Peyer's patch (tissue), 4 donors: ENCODE results near the gene RGMA. TPM values are rescaled to one million over a fixed set of nuclear protein-coding genes. Genes with fewer than 3 reads are reported as not detected.

Experiments used
- DNase-seq, 3 donors: peaks; one replicate each; pipeline ENCODE4 v3.0.0-alpha.2; 2017 to 2019
- H3K27ac ChIP-seq, 4 donors: fragments of 200-600 bp; sonication (generic); one replicate each; pipeline ENCODE4 v1.5.1; 2016 to 2019
- H3K27me3 ChIP-seq, 2 donors: fragments of 200-600 bp; sonication (generic); one replicate each; pipeline ENCODE4 v1.5.1; 2019
- H3K36me3 ChIP-seq, 3 donors: fragments of 200-600 bp; sonication (generic); one replicate each; pipeline ENCODE4 v1.5.1; 2016 to 2019
- H3K4me1 ChIP-seq, 4 donors: fragments of 200-600 bp; sonication (generic); one replicate each; pipeline ENCODE4 v1.5.1; 2016 to 2019
- H3K4me3 ChIP-seq, 4 donors: fragments of 200-600 bp; sonication (generic); 1 replicate in 3 of 4; 2 replicates in 1 of 4; pipeline ENCODE4 v1.5.1; 2016 to 2019; ENCODE audit warnings: mild to moderate bottlenecking in 1 of 4
- H3K9me3 ChIP-seq, 4 donors: fragments of 200-600 bp; sonication (generic); one replicate each; pipeline ENCODE4 v1.5.1; 2016 to 2019; ENCODE audit warnings: mild to moderate bottlenecking in 1 of 4
- POLR2A ChIP-seq, 2 donors: fragments of 450-650 bp; IDR thresholded peaks; one replicate each; pipeline ENCODE4 v1.5.1; 2017; ENCODE audit warnings: antibody characterized with exemption in 2 of 2, mild to moderate bottlenecking in 2 of 2, moderate library complexity in 2 of 2
- total RNA-seq, 4 donors: library from RNA; depleted of rRNA; stranded (reverse); fragments of >200 nt; gene quantifications; one replicate each; pipeline ENCODE4 v1.1.0, GENCODE V29; 2016
- TF ChIP-seq, protein P1 (sequence below), 6 experiments: fragments of 450-650 bp in 4 of 6; fragments of 200-600 bp in 2 of 6; sonication (generic) in 1 of 6; IDR thresholded peaks; one replicate each; pipeline ENCODE4 v1.5.1; 2017 to 2019; ENCODE audit warnings: antibody characterized with exemption in 6 of 6, mild to moderate bottlenecking in 3 of 6, moderate library complexity in 1 of 6

The RGMA gene
- total RNA-seq, 4 donors from 2014 or later = 1.8 to 18.8 (median 9.3) TPM

DNA sequence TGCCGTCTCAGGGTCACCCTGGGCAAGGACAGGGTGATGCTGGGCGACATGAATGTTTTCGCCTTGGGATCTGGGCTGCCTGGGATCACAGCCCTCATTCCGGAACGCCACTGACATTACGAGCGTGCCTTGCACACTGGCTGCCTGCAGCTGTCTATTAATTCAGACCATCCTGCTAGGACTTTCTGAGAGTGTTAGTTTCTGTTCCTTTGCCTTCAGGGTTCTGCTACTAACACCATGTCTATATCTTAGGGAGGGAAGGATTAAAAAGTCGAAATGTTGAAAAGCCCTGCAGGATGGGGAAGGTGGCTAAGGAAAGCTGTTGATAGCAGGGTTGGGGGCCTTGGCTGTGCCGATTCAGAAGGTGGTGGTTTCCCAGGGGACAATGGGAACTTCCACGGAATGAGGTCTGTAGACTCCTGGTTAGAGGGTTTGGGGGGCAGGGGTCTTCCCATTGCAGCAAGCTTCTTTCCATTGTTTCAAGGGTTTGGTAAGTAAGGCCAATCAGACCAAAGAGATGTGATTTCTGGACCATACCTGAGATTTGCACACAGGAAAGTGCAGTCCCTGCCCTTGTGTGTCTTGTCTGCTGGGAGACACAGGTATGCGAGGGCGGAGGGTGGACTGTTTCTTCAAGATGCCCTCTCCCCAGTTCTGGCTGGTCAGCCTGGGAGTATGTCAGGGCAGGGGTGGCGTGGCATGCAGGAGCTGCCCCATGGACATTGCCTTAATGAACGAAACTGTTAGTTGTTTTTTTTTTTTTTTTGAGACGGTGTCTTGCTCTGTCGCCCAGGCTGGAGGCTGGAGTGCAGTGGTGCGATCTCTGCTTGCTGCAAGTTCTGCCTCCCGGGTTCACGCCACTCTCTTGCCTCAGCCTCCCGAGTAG, 50.9 kb downstream of the RGMA start:
- DNase-seq = peak in 2 of 3 donors; percentile 38 to 39
- Histone ChIP-seq H3K9me3 (no peaks in the 10 kb centered on the region), H3K27me3 (no peaks in the 10 kb centered on the region), H3K27ac (no peak overlapping the region), H3K4me1 (no peaks in the 10 kb centered on the region), H3K4me3 (no peak overlapping the region), H3K36me3 (no peaks in the 10 kb centered on the region)
- no peak for TF ChIP-seq POLR2A (IDR thresholded peaks at IDR 0.05)
- TF ChIP-seq, protein P1, sequence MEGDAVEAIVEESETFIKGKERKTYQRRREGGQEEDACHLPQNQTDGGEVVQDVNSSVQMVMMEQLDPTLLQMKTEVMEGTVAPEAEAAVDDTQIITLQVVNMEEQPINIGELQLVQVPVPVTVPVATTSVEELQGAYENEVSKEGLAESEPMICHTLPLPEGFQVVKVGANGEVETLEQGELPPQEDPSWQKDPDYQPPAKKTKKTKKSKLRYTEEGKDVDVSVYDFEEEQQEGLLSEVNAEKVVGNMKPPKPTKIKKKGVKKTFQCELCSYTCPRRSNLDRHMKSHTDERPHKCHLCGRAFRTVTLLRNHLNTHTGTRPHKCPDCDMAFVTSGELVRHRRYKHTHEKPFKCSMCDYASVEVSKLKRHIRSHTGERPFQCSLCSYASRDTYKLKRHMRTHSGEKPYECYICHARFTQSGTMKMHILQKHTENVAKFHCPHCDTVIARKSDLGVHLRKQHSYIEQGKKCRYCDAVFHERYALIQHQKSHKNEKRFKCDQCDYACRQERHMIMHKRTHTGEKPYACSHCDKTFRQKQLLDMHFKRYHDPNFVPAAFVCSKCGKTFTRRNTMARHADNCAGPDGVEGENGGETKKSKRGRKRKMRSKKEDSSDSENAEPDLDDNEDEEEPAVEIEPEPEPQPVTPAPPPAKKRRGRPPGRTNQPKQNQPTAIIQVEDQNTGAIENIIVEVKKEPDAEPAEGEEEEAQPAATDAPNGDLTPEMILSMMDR (IDR thresholded peaks at IDR 0.05) = no peak

DNA sequence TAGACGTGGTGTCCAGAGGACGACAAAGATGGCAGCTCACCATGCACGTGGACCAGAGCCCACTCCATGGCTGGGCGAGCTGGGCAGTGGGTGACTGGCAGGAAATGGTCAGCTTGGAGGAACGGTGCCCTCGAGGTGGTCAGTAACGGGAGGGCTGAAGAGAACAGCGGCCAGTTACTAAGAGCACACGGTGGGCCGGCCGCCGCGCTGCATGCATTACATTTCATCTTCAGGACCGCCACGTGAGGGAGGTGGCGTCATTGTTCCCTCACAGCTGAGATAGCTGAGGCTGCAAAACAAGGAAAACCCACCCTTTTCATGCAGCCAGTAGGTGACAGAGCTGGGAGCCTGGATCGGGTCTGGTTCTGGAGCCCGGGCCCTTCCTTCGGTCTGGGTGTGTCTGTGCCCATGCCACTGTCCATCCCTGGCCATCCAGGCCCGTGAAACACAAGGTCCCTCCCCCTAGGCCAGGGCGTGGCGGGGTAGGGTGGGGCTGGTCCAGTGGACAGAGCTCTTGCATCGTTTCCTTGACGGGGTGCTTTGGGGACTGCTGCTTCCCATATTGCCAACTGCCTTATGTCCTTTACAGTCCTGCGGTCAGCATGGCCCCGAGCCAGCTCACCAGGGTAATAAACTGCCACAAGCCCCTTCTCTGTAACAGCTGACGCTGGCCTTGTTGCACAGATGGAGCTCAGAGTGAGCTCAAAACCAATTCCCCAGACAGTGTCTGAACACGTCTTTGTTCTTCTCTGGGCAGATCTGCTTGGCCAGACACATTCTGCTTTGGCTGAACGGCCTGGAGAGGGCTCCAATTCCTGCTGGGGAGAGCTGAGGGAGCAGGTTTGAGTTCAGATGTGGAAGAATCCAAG, 51.8 kb downstream of the RGMA start:
- no peak overlapping the region for H3K27ac ChIP-seq
- peak in 2 of 3 donors; percentile 46 to 48 for DNase-seq
- H3K27me3 ChIP-seq = no peaks in the 10 kb centered on the region
- H3K36me3 ChIP-seq = no peaks in the 10 kb centered on the region
- H3K9me3 ChIP-seq = no peaks in the 10 kb centered on the region
- TF ChIP-seq POLR2A (IDR thresholded peaks at IDR 0.05) = no peak
- TF ChIP-seq, protein P1 (IDR thresholded peaks at IDR 0.05) = no peak
- H3K4me3 ChIP-seq = no peak overlapping the region
- H3K4me1 ChIP-seq = no peaks in the 10 kb centered on the region

- Histone ChIP-seq H3K27me3 (no peaks in the 10 kb centered on the region), H3K4me1 (peaks cover 0 to under 1% (median 0%) of the 10 kb centered on the region in 4 donors), H3K9me3 (no peaks in the 10 kb centered on the region), H3K4me3 (no peak overlapping the region), H3K27ac (no peak overlapping the region), H3K36me3 (no peaks in the 10 kb centered on the region)
- DNase-seq = peak in 2 of 3 donors; percentile 58
- TF ChIP-seq, protein P1 (IDR thresholded peaks at IDR 0.05) = peak in 5 of 6 experiments; percentile 30 to 64 (median 58)
- TF ChIP-seq POLR2A (IDR thresholded peaks at IDR 0.05) = no peak
These were observed 52.8 kb downstream of the RGMA start for GRCh38 chr15:93035953-93036810.

DNA sequence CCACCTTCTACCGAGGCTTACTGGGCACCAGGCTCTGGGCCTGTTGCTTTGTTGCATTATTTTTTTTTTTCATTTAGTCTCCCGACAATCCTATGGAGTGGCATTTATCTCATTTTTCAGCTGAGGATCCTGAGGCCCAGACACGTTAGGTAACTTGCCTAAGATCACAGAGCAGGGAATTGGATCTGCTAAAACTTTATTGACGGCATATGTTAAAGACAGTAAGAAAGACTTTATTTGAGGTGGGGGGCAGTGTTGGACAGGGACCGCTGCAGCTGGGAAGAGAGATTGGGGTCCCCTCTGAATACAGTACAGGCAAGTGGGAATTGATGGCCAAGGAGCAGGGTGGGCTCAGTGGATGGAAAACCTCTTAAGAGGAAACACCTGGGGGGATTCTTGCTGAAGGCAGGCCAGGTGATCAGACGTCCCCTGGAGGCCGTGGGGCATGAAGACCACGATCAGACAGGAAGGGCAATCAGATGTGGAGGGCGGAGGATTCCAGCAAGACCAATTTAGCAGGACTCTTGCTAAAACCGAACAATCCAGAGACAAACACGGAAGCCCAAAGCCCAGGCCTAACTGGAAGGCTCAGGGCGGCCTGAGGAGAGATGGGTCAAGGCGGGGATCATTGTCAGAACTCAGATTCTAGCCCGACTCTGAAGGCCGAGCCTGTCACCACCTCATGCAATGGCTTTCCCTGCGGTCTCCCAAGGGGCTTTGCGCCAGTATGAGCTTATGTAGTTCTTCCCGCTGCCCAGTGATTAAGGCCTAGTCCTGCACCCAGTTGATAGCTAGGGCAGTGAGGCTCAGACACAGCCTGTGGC, 53.7 kb downstream of the RGMA start:
- Histone ChIP-seq H3K36me3 (no peaks in the 10 kb centered on the region), H3K27ac (no peak overlapping the region), H3K4me3 (no peak overlapping the region), H3K4me1 (peaks cover 0 to 9% (median 1%) of the 10 kb centered on the region in 4 donors), H3K9me3 (no peaks in the 10 kb centered on the region), H3K27me3 (no peaks in the 10 kb centered on the region)
- peak in 1 of 3 donors; percentile 31 for DNase-seq
- TF ChIP-seq, protein P1 (IDR thresholded peaks at IDR 0.05) = no peak
- no peak for TF ChIP-seq POLR2A (IDR thresholded peaks at IDR 0.05)
